Forelimb muscle (tissue), 1 donor: ENCODE measurements around the gene KCNMA1. TPM values are rescaled to one million over a fixed set of nuclear protein-coding genes. Genes with fewer than 3 reads are reported as not detected.
"Not testable (repeated sequence)": the region's sequence is repeated elsewhere in the genome, so short reads cannot be mapped to it uniquely, and the experiment has no call there.

ENCODE experiments used
- DNase-seq: peaks from one replicate; pipeline ENCODE4 v3.0.0-alpha.2; 2013; ENCODE audit warnings: low read depth
- polyA plus RNA-seq: library from polyadenylated mRNA; unstranded; fragments of 120-200 nt; gene quantifications from one replicate; pipeline ENCODE4 v1.2.1, GENCODE V29; 2013; ENCODE audit not compliant: insufficient read length

Gene KCNMA1
- polyA plus RNA-seq, 1 donor: 15.1 TPM

GRCh38 chr10:77664008-77664407 lies 26.4 kb upstream of the KCNMA1 start:
- DNase-seq: no peak

- DNase-seq: no peak
These were observed 24.1 kb upstream of the KCNMA1 start for GRCh38 chr10:77661674-77662073.

GRCh38 chr10:77661100-77661499 lies 23.5 kb upstream of the KCNMA1 start:
- no peak for DNase-seq

GRCh38 chr10:77659046-77659670 lies 21.6 kb upstream of the KCNMA1 start:
- DNase-seq: not testable (repeated sequence)

- DNase-seq: no peak
These were observed 15.6 kb upstream of the KCNMA1 start for GRCh38 chr10:77653210-77653609.

- DNase-seq: no peak
These were observed 12.0 kb upstream of the KCNMA1 start for GRCh38 chr10:77649333-77650331.

- DNase-seq: no peak
These were observed 10.9 kb upstream of the KCNMA1 start for GRCh38 chr10:77648472-77648871.

GRCh38 chr10:77647543-77648293 lies 10.1 kb upstream of the KCNMA1 start:
- DNase-seq: no peak

GRCh38 chr10:77644557-77645243 lies 7.1 kb upstream of the KCNMA1 start:
- no peak for DNase-seq

GRCh38 chr10:77643795-77644468 lies 6.3 kb upstream of the KCNMA1 start:
- DNase-seq: no peak

GRCh38 chr10:77641788-77642397 lies 4.3 kb upstream of the KCNMA1 start:
- peak; percentile 70 for DNase-seq

- no peak for DNase-seq
These were observed 3.7 kb upstream of the KCNMA1 start for GRCh38 chr10:77641344-77641743.

GRCh38 chr10:77640167-77640566 lies 2.6 kb upstream of the KCNMA1 start:
- DNase-seq: no peak

- no peak for DNase-seq
These were observed 2.1 kb upstream of the KCNMA1 start for GRCh38 chr10:77639756-77640155.

GRCh38 chr10:77638321-77639101 lies 903 bp upstream of the KCNMA1 start:
- DNase-seq: no peak

- no peak for DNase-seq
These were observed 559 bp downstream of the KCNMA1 start for GRCh38 chr10:77636967-77637531.

- no peak for DNase-seq
These were observed 1.2 kb downstream of the KCNMA1 start for GRCh38 chr10:77636282-77636966.

- no peak for DNase-seq
These were observed 2.0 kb downstream of the KCNMA1 start for GRCh38 chr10:77635402-77636227.
